ENCODE results near the gene PRODH. TPM values are rescaled to one million over a fixed set of nuclear protein-coding genes. Genes with fewer than 3 reads are reported as not detected.
"Not testable (repeated sequence)": the region's sequence is repeated elsewhere in the genome, so short reads cannot be mapped to it uniquely, and the experiment has no call there.

Gene PRODH
- total RNA-seq, 4 donors from 2014 or later, result 32.9 to 84.2 (median 65.0) TPM

DNA sequence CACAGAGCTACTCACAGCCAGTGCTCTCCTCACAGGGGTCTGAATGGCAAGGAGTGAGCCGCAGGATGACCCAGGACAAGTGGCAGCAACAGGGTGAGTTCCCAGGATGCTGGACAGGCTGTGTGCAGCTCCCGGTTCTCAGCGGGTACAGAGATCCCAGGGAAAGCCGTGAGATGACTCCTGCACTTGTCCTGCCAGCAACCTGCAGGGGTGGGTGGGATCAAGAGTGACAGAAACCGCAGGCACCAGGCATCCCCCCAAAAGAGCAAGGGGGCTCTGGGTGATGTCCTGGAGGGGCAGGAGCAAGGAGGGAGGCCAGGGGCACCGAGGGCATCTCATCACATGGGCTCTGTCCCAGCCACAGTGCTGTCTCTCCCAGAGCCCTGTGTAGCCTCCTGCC is 15.9 kb upstream of the PRODH start:
- H3K27me3 ChIP-seq, result peaks cover 33% of the 10 kb centered on the region
- no peaks in the 10 kb centered on the region for H3K36me3 ChIP-seq
- DNase-seq (ENCODE audit: low spot score in 2 of 2), result peak; percentile 31 to 36
- no peaks in the 10 kb centered on the region for H3K4me1 ChIP-seq
- no peak for TF ChIP-seq POLR2A (IDR thresholded peaks at IDR 0.05)
- TF ChIP-seq, protein P1, sequence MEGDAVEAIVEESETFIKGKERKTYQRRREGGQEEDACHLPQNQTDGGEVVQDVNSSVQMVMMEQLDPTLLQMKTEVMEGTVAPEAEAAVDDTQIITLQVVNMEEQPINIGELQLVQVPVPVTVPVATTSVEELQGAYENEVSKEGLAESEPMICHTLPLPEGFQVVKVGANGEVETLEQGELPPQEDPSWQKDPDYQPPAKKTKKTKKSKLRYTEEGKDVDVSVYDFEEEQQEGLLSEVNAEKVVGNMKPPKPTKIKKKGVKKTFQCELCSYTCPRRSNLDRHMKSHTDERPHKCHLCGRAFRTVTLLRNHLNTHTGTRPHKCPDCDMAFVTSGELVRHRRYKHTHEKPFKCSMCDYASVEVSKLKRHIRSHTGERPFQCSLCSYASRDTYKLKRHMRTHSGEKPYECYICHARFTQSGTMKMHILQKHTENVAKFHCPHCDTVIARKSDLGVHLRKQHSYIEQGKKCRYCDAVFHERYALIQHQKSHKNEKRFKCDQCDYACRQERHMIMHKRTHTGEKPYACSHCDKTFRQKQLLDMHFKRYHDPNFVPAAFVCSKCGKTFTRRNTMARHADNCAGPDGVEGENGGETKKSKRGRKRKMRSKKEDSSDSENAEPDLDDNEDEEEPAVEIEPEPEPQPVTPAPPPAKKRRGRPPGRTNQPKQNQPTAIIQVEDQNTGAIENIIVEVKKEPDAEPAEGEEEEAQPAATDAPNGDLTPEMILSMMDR (IDR thresholded peaks at IDR 0.05), result no peak
- no peak for TF ChIP-seq POLR2AphosphoS5 (IDR thresholded peaks at IDR 0.05)
- no peak for TF ChIP-seq EP300 (IDR thresholded peaks at IDR 0.05)
- 66% methylated on average over 4 of the region's 6 CpGs for WGBS
- no peak overlapping the region for H3K4me3 ChIP-seq
- H3K9me3 ChIP-seq, result no peaks in the 10 kb centered on the region
- H3K27ac ChIP-seq, result no peak overlapping the region

GRCh38 chr22:18950141-18950540 is 14.0 kb upstream of the PRODH start:
- TF ChIP-seq POLR2A (IDR thresholded peaks at IDR 0.05) (no peak), POLR2AphosphoS5 (IDR thresholded peaks at IDR 0.05) (no peak), EP300 (IDR thresholded peaks at IDR 0.05) (no peak)
- TF ChIP-seq, protein P1 (IDR thresholded peaks at IDR 0.05), result no peak
- no peak overlapping the region for H3K27ac ChIP-seq
- peaks cover 33% of the 10 kb centered on the region for H3K27me3 ChIP-seq
- 89% methylated on average over 5 of the region's 5 CpGs for WGBS
- no peaks in the 10 kb centered on the region for H3K36me3 ChIP-seq
- no peaks in the 10 kb centered on the region for H3K4me1 ChIP-seq
- peak; percentile 44 to 49 for DNase-seq (ENCODE audit: low spot score in 2 of 2)
- H3K9me3 ChIP-seq, result no peaks in the 10 kb centered on the region
- H3K4me3 ChIP-seq, result no peak overlapping the region

DNA sequence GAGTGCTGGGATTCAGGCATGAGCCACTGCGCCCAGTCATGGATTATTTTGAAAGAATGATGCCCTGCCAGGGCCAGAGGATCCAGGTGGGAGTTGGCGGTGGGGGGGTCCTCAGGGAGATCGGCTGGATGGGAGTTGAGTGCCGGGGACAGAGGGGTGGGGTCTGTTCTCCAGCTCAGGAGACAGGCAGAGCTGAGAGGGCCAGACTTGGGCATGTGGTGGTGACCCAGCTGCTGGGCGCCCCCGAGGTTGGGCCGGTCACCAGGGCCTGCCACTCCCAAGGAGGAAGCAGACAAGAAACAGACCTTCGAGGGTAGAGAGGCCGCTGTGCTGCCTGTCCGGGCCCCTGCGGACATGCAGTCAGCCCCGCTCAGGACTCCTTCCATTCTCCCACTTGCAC is 11.8 kb upstream of the PRODH start:
- Histone ChIP-seq H3K4me3 (no peak overlapping the region), H3K36me3 (no peaks in the 10 kb centered on the region), H3K27ac (no peak overlapping the region), H3K9me3 (no peaks in the 10 kb centered on the region), H3K4me1 (no peaks in the 10 kb centered on the region), H3K27me3 (peaks cover 27% of the 10 kb centered on the region)
- TF ChIP-seq POLR2AphosphoS5 (IDR thresholded peaks at IDR 0.05), result no peak
- TF ChIP-seq POLR2A (IDR thresholded peaks at IDR 0.05), result no peak
- TF ChIP-seq EP300 (IDR thresholded peaks at IDR 0.05), result no peak
- TF ChIP-seq, protein P1 (IDR thresholded peaks at IDR 0.05), result no peak
- 67% methylated on average over 12 of the region's 12 CpGs for WGBS
- peak; percentile 56 to 57 for DNase-seq (ENCODE audit: low spot score in 2 of 2)

DNA sequence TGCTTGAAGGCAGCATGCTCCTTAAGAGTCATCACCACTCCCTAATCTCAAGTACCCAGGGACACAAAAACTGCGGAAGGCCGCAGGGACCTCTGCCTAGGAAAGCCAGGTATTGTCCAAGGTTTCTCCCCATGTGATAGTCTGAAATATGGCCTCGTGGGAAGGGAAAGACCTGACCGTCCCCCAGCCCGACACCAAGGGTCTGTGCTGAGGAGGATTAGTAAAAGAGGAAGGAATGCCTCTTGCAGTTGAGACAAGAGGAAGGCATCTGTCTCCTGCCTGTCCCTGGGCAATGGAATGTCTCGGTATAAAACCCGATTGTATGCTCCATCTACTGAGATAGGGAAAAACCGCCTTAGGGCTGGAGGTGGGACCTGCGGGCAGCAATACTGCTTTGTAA is 11.0 kb upstream of the PRODH start:
- not testable (repeated sequence) for H3K4me1 ChIP-seq, H3K4me3 ChIP-seq, H3K36me3 ChIP-seq, H3K9me3 ChIP-seq, H3K27ac ChIP-seq
- 61% methylated on average over 6 of the region's 9 CpGs for WGBS
- peaks cover 22% of the 10 kb centered on the region for H3K27me3 ChIP-seq
- peak in 1 of 2 donors; percentile 18 for DNase-seq (ENCODE audit: low spot score in 2 of 2)

DNA sequence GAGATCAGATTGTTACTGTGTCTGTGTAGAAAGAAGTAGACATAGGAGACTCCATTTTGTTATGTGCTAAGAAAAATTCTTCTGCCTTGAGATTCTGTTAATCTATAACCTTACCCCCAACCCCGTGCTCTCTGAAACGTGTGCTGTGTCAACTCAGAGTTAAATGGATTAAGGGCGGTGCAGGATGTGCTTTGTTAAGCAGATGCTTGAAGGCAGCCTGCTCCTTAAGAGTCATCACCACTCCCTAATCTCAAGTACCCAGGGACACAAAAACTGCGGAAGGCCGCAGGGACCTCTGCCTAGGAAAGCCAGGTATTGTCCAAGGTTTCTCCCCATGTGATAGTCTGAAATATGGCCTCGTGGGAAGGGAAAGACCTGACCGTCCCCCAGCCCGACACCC is 2.6 kb upstream of the PRODH start:
- not testable (repeated sequence) for H3K27ac ChIP-seq; H3K27me3 ChIP-seq; DNase-seq (ENCODE audit: low spot score in 2 of 2); H3K9me3 ChIP-seq; H3K36me3 ChIP-seq; H3K4me3 ChIP-seq; H3K4me1 ChIP-seq
- no CpG with 5 or more reads among the region's 8 CpGs for WGBS

- H3K4me1 ChIP-seq; DNase-seq (ENCODE audit: low spot score in 2 of 2); H3K4me3 ChIP-seq; H3K27me3 ChIP-seq; H3K9me3 ChIP-seq; H3K36me3 ChIP-seq; H3K27ac ChIP-seq: not testable (repeated sequence)
- no CpG with 5 or more reads among the region's 7 CpGs for WGBS
Observed at GRCh38 chr22:18934688-18935087, 1.4 kb downstream of the PRODH start.

DNA sequence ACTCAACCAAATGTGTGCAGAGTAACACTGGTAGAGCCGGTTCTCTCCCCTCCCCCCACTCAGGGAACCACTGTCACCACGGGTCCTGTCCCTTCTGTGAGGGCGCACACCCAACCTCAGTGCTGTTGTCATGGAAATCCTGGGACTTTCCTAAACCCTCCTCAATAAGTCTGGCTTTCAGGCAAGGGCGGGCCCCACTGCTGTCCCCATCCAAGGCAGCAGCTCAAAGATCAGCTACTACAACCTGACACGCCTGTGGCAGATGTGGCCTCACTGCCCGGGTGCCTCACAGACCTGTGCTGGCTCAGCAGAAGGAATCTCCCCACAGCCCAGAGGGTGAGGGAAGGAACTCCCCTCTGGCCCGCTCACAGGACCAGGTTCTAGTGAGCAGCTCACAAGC is 2.2 kb downstream of the PRODH start:
- no peaks in the 10 kb centered on the region for H3K4me1 ChIP-seq
- TF ChIP-seq, protein P1 (IDR thresholded peaks at IDR 0.05), result no peak
- TF ChIP-seq EP300 (IDR thresholded peaks at IDR 0.05), result no peak
- no peak for TF ChIP-seq POLR2AphosphoS5 (IDR thresholded peaks at IDR 0.05)
- no peak for TF ChIP-seq POLR2A (IDR thresholded peaks at IDR 0.05)
- no peak overlapping the region for H3K4me3 ChIP-seq
- DNase-seq (ENCODE audit: low spot score in 2 of 2), result no peak
- H3K27me3 ChIP-seq, result no peaks in the 10 kb centered on the region
- no peak overlapping the region for H3K27ac ChIP-seq
- no peaks in the 10 kb centered on the region for H3K36me3 ChIP-seq
- no CpG with 5 or more reads among the region's 7 CpGs for WGBS
- no peaks in the 10 kb centered on the region for H3K9me3 ChIP-seq

All from suprapubic skin (tissue), 4 donors.